K562 (cell line): ENCODE results near the gene SERPINA12. TPM values are rescaled to one million over a fixed set of nuclear protein-coding genes. Genes with fewer than 3 reads are reported as not detected.

Source experiments
- ATAC-seq: fragments of 200-7000 bp; cut with Tn5 transposase; 3 replicates; pipeline ENCODE4 v1.9.1; 2020; ENCODE audit warnings: moderate library complexity
- BruUV-seq: library from RNA; stranded (reverse); fragments of 400-500 nt; replicated peaks from 2 replicates; lab custom pipeline; 2021; lab: Mats Ljungman, UMichigan
- CTCF ChIA-PET: fragments of 300-600 bp; formaldehyde crosslinking; extraction: SDS; loops from one replicate; lab custom pipeline; 2021; ENCODE audit warnings: low intra/inter-chr PET ratio; lab: Yijun Ruan, JAX
- POLR2A ChIA-PET: fragments of 300-600, 350-650 bp; sonication (Branson Sonifier 250); formaldehyde crosslinking; extraction: SDS; loops from one replicate; lab custom pipeline; 2021; ENCODE audit warnings: antibody characterized with exemption, inconsistent platforms; lab: Yijun Ruan, JAX
- DNase-seq, 4 experiments: peaks; one replicate each; pipeline versions ENCODE4 v3.0.0 to v3.0.0-alpha.2; 2011 to 2018; ENCODE audit warnings: low spot score in 3 of 4, mixed read lengths in 3 of 4; ENCODE audit errors: extremely low read depth in 1 of 4
- FAIRE-seq: peaks from 2 replicates; lab custom pipeline; 2011; peaks lifted over from hg19 to GRCh38; lab: Jason Lieb, UNC
- H2AFZ ChIP-seq: 2 replicates; pipeline ENCODE4 v1.6.0; 2011; ENCODE audit warnings: low read depth, low read length, control low read depth, inconsistent platforms
- H3K27ac ChIP-seq: fragments of 200-600 bp; 3 replicates; pipeline ENCODE4 v1.8.0; 2011; ENCODE audit warnings: low read depth, mild to moderate bottlenecking, control low read depth, inconsistent platforms, low read length, moderate library complexity, mixed read lengths; ENCODE audit errors: extremely low read depth
- H3K27me3 ChIP-seq, 2 experiments: fragments of 300-600 bp in 1 of 2; 2 replicates in 1 of 2; 3 replicates in 1 of 2; pipeline versions ENCODE4 v1.6.0 to v1.8.0; 2011; ENCODE audit warnings: inconsistent platforms in 2 of 2, low read length in 2 of 2, mild to moderate bottlenecking in 1 of 2, mixed read lengths in 1 of 2, moderate library complexity in 1 of 2; ENCODE audit not compliant: control insufficient read depth in 2 of 2, insufficient read depth in 2 of 2
- H3K36me3 ChIP-seq: fragments of 300-600 bp; 3 replicates; pipeline ENCODE4 v1.8.0; 2011; ENCODE audit warnings: mild to moderate bottlenecking, low read length, inconsistent platforms; ENCODE audit not compliant: control insufficient read depth, insufficient read depth
- H3K4me1 ChIP-seq, 2 experiments: fragments of 200-600 bp in 1 of 2; replicated peaks in 1 of 2; 2 replicates in 1 of 2; 3 replicates in 1 of 2; pipeline versions ENCODE4 v1.5.1 to v1.8.0; 2011; ENCODE audit warnings: inconsistent platforms in 2 of 2, low read length in 2 of 2, mild to moderate bottlenecking in 1 of 2, mixed read lengths in 1 of 2, moderate library complexity in 1 of 2; ENCODE audit not compliant: control insufficient read depth in 2 of 2, insufficient read depth in 2 of 2
- H3K4me2 ChIP-seq: 2 replicates; pipeline ENCODE4 v1.6.1; 2011; ENCODE audit warnings: low read length, control low read depth, inconsistent platforms, mixed read lengths; ENCODE audit not compliant: insufficient read depth
- H3K4me3 ChIP-seq: fragments of 200-600 bp; sonication (generic), shearing (Covaris generic); 2 replicates; pipeline ENCODE4 v1.5.1; 2016; ENCODE audit warnings: control low read depth, inconsistent platforms
- H3K79me2 ChIP-seq: fragments of 200-600 bp; 3 replicates; pipeline ENCODE4 v1.8.0; 2011; ENCODE audit warnings: low read length, inconsistent platforms; ENCODE audit not compliant: control insufficient read depth, insufficient read depth
- H3K9ac ChIP-seq, 2 experiments: 2 replicates each; pipeline versions ENCODE4 v1.6.0 to v1.6.1; 2011; ENCODE audit warnings: low read depth in 2 of 2, low read length in 2 of 2, control low read depth in 1 of 2, inconsistent platforms in 1 of 2, mild to moderate bottlenecking in 1 of 2, mixed read lengths in 1 of 2; ENCODE audit not compliant: insufficient read depth in 1 of 2
- H3K9me1 ChIP-seq: one replicate; pipeline ENCODE4 v1.6.0; 2011; ENCODE audit warnings: inconsistent platforms, mild to moderate bottlenecking, low read length, moderate library complexity; ENCODE audit not compliant: control insufficient read depth, insufficient read depth
- H3K9me3 ChIP-seq: replicated peaks from 2 replicates; pipeline ENCODE4 v1.5.1; 2011; ENCODE audit warnings: low read depth, low read length, inconsistent platforms; ENCODE audit not compliant: control insufficient read depth, insufficient read depth
- H4K20me1 ChIP-seq: replicated peaks from 2 replicates; pipeline ENCODE4 v1.6.1; 2011; ENCODE audit warnings: low read length, inconsistent platforms, mixed read lengths; ENCODE audit not compliant: control insufficient read depth, insufficient read depth
- ARID4B ChIP-seq: sonication (generic); formaldehyde crosslinking; IDR thresholded peaks from 2 replicates; pipeline ENCODE4 v1.8.0; 2022; ENCODE audit warnings: mild to moderate bottlenecking, missing genetic modification reagents
- CC2D1A ChIP-seq: fragments of 450-650 bp; IDR thresholded peaks from 2 replicates; pipeline ENCODE4 v1.6.1; 2017; ENCODE audit warnings: mild to moderate bottlenecking
- CREB1 ChIP-seq, 2 experiments: sonication (generic) in 1 of 2; formaldehyde crosslinking in 1 of 2; IDR thresholded peaks; 2 replicates each; pipeline versions ENCODE4 v1.6.1 to v1.8.0; 2012 to 2022; ENCODE audit warnings: inconsistent platforms in 1 of 2, mild to moderate bottlenecking in 1 of 2, missing genetic modification reagents in 1 of 2, moderate library complexity in 1 of 2
- DACH1 ChIP-seq: fragments of 450-650 bp; IDR thresholded peaks from 2 replicates; pipeline ENCODE4 v1.6.1; 2018; ENCODE audit not compliant: partially characterized antibody
- EGR1 ChIP-seq: fragments of 450-650 bp; conservative IDR thresholded peaks from 2 replicates; pipeline ENCODE4 v1.6.1; 2017; ENCODE audit warnings: mild to moderate bottlenecking
- GABPA ChIP-seq: fragments of 200-800 bp; sonication (Bioruptor generic); conservative IDR thresholded peaks from 2 replicates; pipeline ENCODE4 v1.6.1; 2016; ENCODE audit warnings: low read depth, missing genetic modification characterization, missing compliant biosample characterization
- IRF2 ChIP-seq: sonication (generic); formaldehyde crosslinking; IDR thresholded peaks from 2 replicates; pipeline ENCODE4 v1.8.1; 2022; ENCODE audit warnings: mild to moderate bottlenecking, missing genetic modification reagents
- MAFK ChIP-seq: IDR thresholded peaks from 2 replicates; pipeline ENCODE4 v1.6.1; 2011; ENCODE audit warnings: low read length, improper control_type of control experiment
- NCOA1 ChIP-seq: fragments of 450-650 bp; IDR thresholded peaks from 2 replicates; pipeline ENCODE4 v1.6.1; 2016; ENCODE audit warnings: low read depth
- NFE2L1 ChIP-seq: fragments of 450-650 bp; IDR thresholded peaks from 2 replicates; pipeline ENCODE4 v1.6.1; 2016; ENCODE audit warnings: missing genetic modification characterization, low read depth, mild to moderate bottlenecking, missing compliant biosample characterization, moderate library complexity, borderline replicate concordance
- POLR2AphosphoS5 ChIP-seq: IDR thresholded peaks from 2 replicates; pipeline ENCODE4 v1.6.1; 2011; ENCODE audit warnings: mild to moderate bottlenecking, low read depth, low read length, moderate library complexity; ENCODE audit not compliant: control insufficient read depth, insufficient read depth
- PRPF4 ChIP-seq: fragments of 200-400 bp; formaldehyde crosslinking; IDR thresholded peaks from one replicate; pipeline ENCODE4 v1.6.1; 2017; ENCODE audit warnings: low read length, low read depth, mild to moderate bottlenecking; ENCODE audit not compliant: insufficient read depth, poor library complexity, severe bottlenecking
- SIN3B ChIP-seq: fragments of 450-650 bp; IDR thresholded peaks from 2 replicates; pipeline ENCODE4 v1.6.1; 2017; ENCODE audit warnings: low read depth, mild to moderate bottlenecking, moderate library complexity
- ZBTB12 ChIP-seq: fragments of 250-450 bp; sonication (Bioruptor Pico); IDR thresholded peaks from 2 replicates; pipeline ENCODE4 v1.4.0; 2020
- ZNF121 ChIP-seq: sonication (generic); formaldehyde crosslinking; conservative IDR thresholded peaks from 2 replicates; pipeline ENCODE4 v1.8.0; 2022; ENCODE audit warnings: missing genetic modification reagents
- ZNF253 ChIP-seq: fragments of 250-450 bp; sonication (Bioruptor Pico); conservative IDR thresholded peaks from 2 replicates; pipeline ENCODE4 v1.6.1; 2021; ENCODE audit warnings: mild to moderate bottlenecking
- WGBS: fragments of 100-300 bp; shearing (Covaris generic); methylation state at CpG from one replicate; pipeline ENCODE4 v1.1.6; 2016; ENCODE audit warnings: low coverage, mixed read lengths; ENCODE audit not compliant: insufficient coverage; ENCODE audit errors: missing lambda C conversion rate; 5-methylcytosine and 5-hydroxymethylcytosine counted together
- in situ Hi-C: fragments of 300-500 bp; cut with MboI; formaldehyde crosslinking; loops from 4 replicates; pipeline ENCODE4 v1.15.0; 2018; ENCODE audit warnings: inconsistent platforms, mixed read lengths
- intact Hi-C: fragments of 100-400 bp; cut with micrococcal nuclease; formaldehyde crosslinking; loops from 2 replicates; pipeline ENCODE4 v1.14.2; 2022
- polyA plus RNA-seq, 8 experiments: library from polyadenylated mRNA; depleted of rRNA in 4 of 8; stranded (reverse) in 5 of 8; unstranded in 3 of 8; fragments of >200 nt; fragmentation: Nextera tagmentation in 2 of 8; fragmentation: Illumina TruSeq in 1 of 8; extraction: Ambion mirVana in 2 of 8; extraction: Trizol in 1 of 8; gene quantifications; 2 replicates each; pipeline versions ENCODE4 v1.2.1 to v1.2.3, GENCODE V29; 2011 to 2014; ENCODE audit warnings: inconsistent platforms in 1 of 8, missing spikeins in 1 of 8
- total RNA-seq, 7 experiments: library from RNA; depleted of rRNA in 6 of 7; stranded (reverse); fragments of >200 nt in 6 of 7; fragmentation: Illumina TruSeq in 2 of 7; extraction: Trizol in 2 of 7; gene quantifications; 2 replicates each; pipeline versions ENCODE4 v1.2.1 to v1.2.3, GENCODE V29; 2011 to 2021; ENCODE audit warnings: low replicate concordance in 1 of 7

The SERPINA12 gene
- total and polyA plus RNA-seq, 9 of the 15 experiments (the other 6 are each of a cell fraction or from before 2014, with no cell fraction given) = not detected

- Histone ChIP-seq H3K9me3 (no peaks in the 10 kb centered on the region), H3K79me2 (no peaks in the 10 kb centered on the region), H3K36me3 (no peaks in the 10 kb centered on the region), H3K4me2 (no peak overlapping the region), H3K27ac (no peak overlapping the region), H3K4me3 (no peak overlapping the region), H3K27me3 (no peaks in the 10 kb centered on the region), H4K20me1 (no peaks in the 10 kb centered on the region), H3K4me1 (no peaks in the 10 kb centered on the region), H2AFZ (no peak overlapping the region), H3K9ac (no peak overlapping the region), H3K9me1 (no peaks in the 10 kb centered on the region)
- TF ChIP-seq ZNF121 (no peak), ZNF253 (CRISPR knock-in tag) (no peak), CREB1 (IDR thresholded peaks at IDR 0.05) (no peak), CREB1 (CRISPR knock-in tag; IDR thresholded peaks at IDR 0.05) (no peak), PRPF4 (no peak), NFE2L1 (tag) (no peak), DACH1 (no peak), ARID4B (CRISPR knock-in tag) (no peak), CC2D1A (no peak), NCOA1 (no peak), SIN3B (no peak), GABPA (tag) (no peak), MAFK (no peak), POLR2AphosphoS5 (no peak), ZBTB12 (CRISPR knock-in tag) (no peak), EGR1 (no peak), IRF2 (CRISPR knock-in tag) (no peak)
- ChIA-PET POLR2A (no interaction called here), CTCF (no interaction called here)
- in situ Hi-C loops = no loop called here
- intact Hi-C loops = no loop called here
- WGBS = 0% methylated on average over 4 of the region's 4 CpGs
- DNase-seq (no peak), FAIRE-seq (no peak), ATAC-seq (no peak)
- BruUV-seq = no TSS peak
Measured at GRCh38 chr14:94547726-94548125, 38.5 kb upstream of the SERPINA12 start.
